DOHH2 (cell line): Measurements from ENCODE around the gene PPY.

Experiments
- CTCF ChIP-seq: fragments of 200-600 bp; sonication (generic); IDR thresholded peaks from one replicate; pipeline ENCODE4 v1.5.1; 2014; ENCODE audit warnings: antibody characterized with exemption, mild to moderate bottlenecking, low read depth, low read length; ENCODE audit not compliant: poor library complexity, severe bottlenecking
- EZH2phosphoT487 ChIP-seq: fragments of 200-600 bp; sonication (generic); IDR thresholded peaks from 2 replicates; pipeline ENCODE4 v1.6.1; 2017; ENCODE audit warnings: borderline replicate concordance, mild to moderate bottlenecking, antibody characterized with exemption, low read length, moderate library complexity, mixed read lengths

GRCh38 chr17:43952351-43952723 lies 10.1 kb upstream of the PPY start:
- no peak for TF ChIP-seq CTCF
- TF ChIP-seq EZH2phosphoT487: no peak
